Keratinocyte (primary cell): Measurements from ENCODE around the gene NLRP6. TPM values are rescaled to one million over a fixed set of nuclear protein-coding genes. Genes with fewer than 3 reads are reported as not detected.

Experiments
- DNase-seq: peaks from one replicate; pipeline ENCODE4 v3.0.0-alpha.2; 2011; ENCODE audit warnings: low read depth, missing footprints, low spot score
- FAIRE-seq: peaks from 2 replicates; lab custom pipeline; 2011; peaks lifted over from hg19 to GRCh38; lab: Jason Lieb, UNC
- H2AFZ ChIP-seq: 2 replicates; pipeline ENCODE4 v1.6.0; 2012; ENCODE audit warnings: low read length, control low read depth, inconsistent platforms; ENCODE audit not compliant: control insufficient read depth
- H3K27ac ChIP-seq: 2 replicates; pipeline ENCODE4 v1.5.1; 2011; ENCODE audit warnings: low read length; ENCODE audit not compliant: control insufficient read depth, insufficient read depth
- H3K27me3 ChIP-seq: 3 replicates; pipeline ENCODE4 v1.6.0; 2011; ENCODE audit warnings: low read length; ENCODE audit not compliant: control insufficient read depth, insufficient read depth; ENCODE audit errors: extremely low read depth
- H3K36me3 ChIP-seq, 2 experiments: 2 replicates in 1 of 2; 3 replicates in 1 of 2; pipeline ENCODE4 v1.5.1; 2011; ENCODE audit warnings: low read length in 2 of 2, mild to moderate bottlenecking in 1 of 2; ENCODE audit not compliant: control insufficient read depth in 2 of 2, insufficient read depth in 2 of 2; ENCODE audit errors: extremely low read depth in 1 of 2
- H3K4me1 ChIP-seq: 3 replicates; pipeline ENCODE4 v1.5.1; 2011; ENCODE audit warnings: low read length; ENCODE audit not compliant: control insufficient read depth, insufficient read depth; ENCODE audit errors: extremely low read depth
- H3K4me2 ChIP-seq: 3 replicates; pipeline ENCODE4 v1.6.0; 2011; ENCODE audit warnings: low read depth, low read length; ENCODE audit not compliant: control insufficient read depth, insufficient read depth; ENCODE audit errors: extremely low read depth
- H3K4me3 ChIP-seq, 3 experiments: fragments of 200-600 bp in 1 of 3; sonication (generic) in 1 of 3; 2 replicates in 2 of 3; 3 replicates in 1 of 3; pipeline ENCODE4 v1.5.1; 2011 to 2016; ENCODE audit warnings: low read length in 3 of 3, mild to moderate bottlenecking in 3 of 3, control low read depth in 2 of 3, inconsistent platforms in 1 of 3, low read depth in 1 of 3, mixed read lengths in 1 of 3, mixed run types in 1 of 3, moderate library complexity in 1 of 3; ENCODE audit not compliant: control insufficient read depth in 2 of 3, insufficient read depth in 2 of 3; ENCODE audit errors: extremely low read depth in 1 of 3
- H3K79me2 ChIP-seq: 2 replicates; pipeline ENCODE4 v1.6.0; 2012; ENCODE audit warnings: low read length; ENCODE audit not compliant: control insufficient read depth, insufficient read depth
- H3K9ac ChIP-seq: 3 replicates; pipeline ENCODE4 v1.6.0; 2011; ENCODE audit warnings: low read length; ENCODE audit not compliant: control insufficient read depth, insufficient read depth; ENCODE audit errors: extremely low read depth
- H3K9me1 ChIP-seq: 3 replicates; pipeline ENCODE4 v1.6.0; 2011; ENCODE audit warnings: low read length; ENCODE audit not compliant: control insufficient read depth, insufficient read depth; ENCODE audit errors: extremely low read depth
- H3K9me3 ChIP-seq: 2 replicates; pipeline ENCODE4 v1.5.1; 2012; ENCODE audit warnings: low read depth, low read length; ENCODE audit not compliant: control insufficient read depth
- H4K20me1 ChIP-seq: 3 replicates; pipeline ENCODE4 v1.6.0; 2011; ENCODE audit warnings: low read length; ENCODE audit not compliant: control insufficient read depth, insufficient read depth; ENCODE audit errors: extremely low read depth
- EZH2 ChIP-seq: IDR thresholded peaks from one replicate; pipeline ENCODE4 v1.6.1; 2012; ENCODE audit warnings: inconsistent platforms, mild to moderate bottlenecking, low read length, moderate library complexity
- dilution Hi-C: fragments of 300-500 bp; cut with MboI; formaldehyde crosslinking; loops from one replicate; pipeline ENCODE4 v1.7.0; 2020; ENCODE audit warnings: low sequenced_read_pairs; ENCODE audit not compliant: extremely low pct_ligation_motif_present
- polyA plus RNA-seq, 5 experiments: library from polyadenylated mRNA; depleted of rRNA in 3 of 5; stranded (reverse) in 3 of 5; stranded (forward) in 1 of 5; unstranded in 1 of 5; fragments of >200 nt; gene quantifications; 1 replicate in 1 of 5; 2 replicates in 3 of 5; 3 replicates in 1 of 5; pipeline versions ENCODE4 v1.2.1 to v1.2.3, GENCODE V29; 2011 to 2012; ENCODE audit warnings: missing spikeins in 2 of 5, low read depth in 1 of 5, low replicate concordance in 1 of 5
- TF ChIP-seq, protein P1 (sequence below), 3 experiments: IDR thresholded peaks in 1 of 3; conservative IDR thresholded peaks in 1 of 3; optimal IDR thresholded peaks in 1 of 3; 2 replicates in 2 of 3; 3 replicates in 1 of 3; pipeline versions ENCODE3 to v1.5.1; 2011; ENCODE audit warnings: low read length in 3 of 3, mild to moderate bottlenecking in 3 of 3, moderate library complexity in 2 of 3, control low read depth in 1 of 3, inconsistent platforms in 1 of 3; ENCODE audit not compliant: insufficient read depth in 2 of 3; ENCODE audit errors: extremely low read depth in 1 of 3

Gene NLRP6
- polyA plus RNA-seq, 1 donor (not counting 4 experiments of a cell fraction or from before 2014, with no cell fraction given): not detected

DNA sequence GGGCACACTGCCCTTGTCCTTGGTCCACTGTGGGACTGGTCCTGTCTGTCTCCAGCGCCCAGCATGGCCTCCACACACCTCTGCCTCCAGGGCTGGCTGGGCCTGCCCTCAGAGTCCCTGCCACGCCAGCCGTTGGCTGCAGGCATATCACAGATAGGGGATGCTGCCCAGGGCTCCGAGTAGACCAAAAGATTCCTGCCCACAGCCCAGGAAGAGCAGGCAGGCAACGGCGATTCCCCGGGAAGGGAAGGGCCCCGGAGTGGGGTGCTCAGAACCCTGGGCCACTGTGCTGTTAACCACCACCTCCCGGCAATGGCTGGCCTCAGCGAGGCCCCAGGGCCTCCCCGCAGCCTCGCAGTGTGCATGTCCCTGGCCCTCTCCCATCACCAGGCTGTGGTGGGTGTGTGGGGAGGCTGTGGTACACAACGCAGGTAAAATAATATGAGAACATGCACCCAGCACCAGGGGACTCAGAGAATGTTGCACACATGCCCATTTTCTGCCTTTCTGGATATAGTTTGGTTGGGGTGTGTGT is 18.9 kb downstream of the NLRP6 start:
- H3K36me3 ChIP-seq: no peaks in the 10 kb centered on the region
- no peak for FAIRE-seq
- DNase-seq: no peak
- no peaks in the 10 kb centered on the region for H4K20me1 ChIP-seq
- H3K9ac ChIP-seq: no peak overlapping the region
- H2AFZ ChIP-seq: no peak overlapping the region
- no peak overlapping the region for H3K4me3 ChIP-seq
- TF ChIP-seq, protein P1, sequence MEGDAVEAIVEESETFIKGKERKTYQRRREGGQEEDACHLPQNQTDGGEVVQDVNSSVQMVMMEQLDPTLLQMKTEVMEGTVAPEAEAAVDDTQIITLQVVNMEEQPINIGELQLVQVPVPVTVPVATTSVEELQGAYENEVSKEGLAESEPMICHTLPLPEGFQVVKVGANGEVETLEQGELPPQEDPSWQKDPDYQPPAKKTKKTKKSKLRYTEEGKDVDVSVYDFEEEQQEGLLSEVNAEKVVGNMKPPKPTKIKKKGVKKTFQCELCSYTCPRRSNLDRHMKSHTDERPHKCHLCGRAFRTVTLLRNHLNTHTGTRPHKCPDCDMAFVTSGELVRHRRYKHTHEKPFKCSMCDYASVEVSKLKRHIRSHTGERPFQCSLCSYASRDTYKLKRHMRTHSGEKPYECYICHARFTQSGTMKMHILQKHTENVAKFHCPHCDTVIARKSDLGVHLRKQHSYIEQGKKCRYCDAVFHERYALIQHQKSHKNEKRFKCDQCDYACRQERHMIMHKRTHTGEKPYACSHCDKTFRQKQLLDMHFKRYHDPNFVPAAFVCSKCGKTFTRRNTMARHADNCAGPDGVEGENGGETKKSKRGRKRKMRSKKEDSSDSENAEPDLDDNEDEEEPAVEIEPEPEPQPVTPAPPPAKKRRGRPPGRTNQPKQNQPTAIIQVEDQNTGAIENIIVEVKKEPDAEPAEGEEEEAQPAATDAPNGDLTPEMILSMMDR (optimal IDR thresholded peaks at IDR 0.05 in 1 of 3, IDR thresholded peaks at IDR 0.05 in 1 of 3, conservative IDR thresholded peaks at IDR 0.05 in 1 of 3; ENCODE audit: extremely low read depth in 1 of 3, insufficient read depth in 2 of 3, low read length in 3 of 3): no peak
- TF ChIP-seq EZH2: no peak
- H3K9me1 ChIP-seq: no peaks in the 10 kb centered on the region
- H3K27me3 ChIP-seq: peaks cover 23% of the 10 kb centered on the region
- no peak overlapping the region for H3K4me2 ChIP-seq
- H3K9me3 ChIP-seq: no peaks in the 10 kb centered on the region
- no peaks in the 10 kb centered on the region for H3K79me2 ChIP-seq
- dilution Hi-C loops: no loop called here
- H3K27ac ChIP-seq: no peak overlapping the region
- no peaks in the 10 kb centered on the region for H3K4me1 ChIP-seq

GRCh38 chr11:297586-298405 is 19.6 kb downstream of the NLRP6 start:
- no peak for FAIRE-seq

More at GRCh38 chr11:297586-298405, 19.6 kb downstream of the NLRP6 start:
- no peaks in the 10 kb centered on the region for H3K4me1 ChIP-seq
- H3K79me2 ChIP-seq: no peaks in the 10 kb centered on the region
- no peaks in the 10 kb centered on the region for H4K20me1 ChIP-seq
- H3K4me3 ChIP-seq: no peak overlapping the region
- no peak for TF ChIP-seq EZH2
- TF ChIP-seq, protein P1 (optimal IDR thresholded peaks at IDR 0.05 in 1 of 3, IDR thresholded peaks at IDR 0.05 in 1 of 3, conservative IDR thresholded peaks at IDR 0.05 in 1 of 3; ENCODE audit: extremely low read depth in 1 of 3, insufficient read depth in 2 of 3, low read length in 3 of 3): no peak
- H3K27ac ChIP-seq: no peak overlapping the region
- H3K4me2 ChIP-seq: no peak overlapping the region
- H2AFZ ChIP-seq: no peak overlapping the region
- dilution Hi-C loops: no loop called here
- no peaks in the 10 kb centered on the region for H3K36me3 ChIP-seq
- H3K27me3 ChIP-seq: peaks cover 23% of the 10 kb centered on the region
- no peaks in the 10 kb centered on the region for H3K9me3 ChIP-seq
- no peak for DNase-seq
- H3K9me1 ChIP-seq: no peaks in the 10 kb centered on the region
- H3K9ac ChIP-seq: no peak overlapping the region
